Measurements from ENCODE around the gene NOVA2. TPM values are rescaled to one million over a fixed set of nuclear protein-coding genes. Genes with fewer than 3 reads are reported as not detected.

Gene NOVA2
- total RNA-seq, 3 donors from 2014 or later (not counting 1 experiment from before 2014, with no cell fraction given): not detected

DNA sequence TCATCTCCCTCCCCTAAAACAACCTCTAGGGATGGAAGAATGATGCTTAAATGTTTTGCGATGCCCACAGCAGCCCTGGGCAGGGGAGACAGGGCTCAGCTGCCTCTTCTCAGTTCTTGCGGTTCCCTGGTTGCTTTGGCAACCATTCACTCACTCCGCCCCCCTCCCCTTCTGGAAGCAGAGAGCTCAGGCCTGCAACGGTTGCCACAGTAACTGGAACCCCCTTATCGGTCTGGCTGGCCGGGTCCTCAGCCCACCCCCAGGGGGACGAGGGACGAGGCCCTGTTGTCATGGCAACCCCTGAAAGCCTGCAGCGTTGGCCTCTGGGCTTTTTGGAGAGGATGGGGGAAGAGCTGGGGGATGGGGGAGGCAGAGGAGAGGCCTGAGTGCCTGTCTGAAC lies 19.5 kb downstream of the NOVA2 start:
- ATAC-seq: no peak
- Mint-ChIP-seq H3K27me3 (ENCODE audit: low read depth in 2 of 2) (peaks cover 17 to 28% of the 10 kb centered on the region in 2 donors), H3K9me3 (no peaks in the 10 kb centered on the region), H3K36me3 (no peaks in the 10 kb centered on the region), H3K27ac (no peak overlapping the region), H3K4me1 (peaks cover 4 to 11% of the 10 kb centered on the region in 2 donors), H3K4me3 (no peak overlapping the region)
- Histone ChIP-seq H3K36me3 (ENCODE audit: control insufficient read depth, insufficient read depth, low read length) (no peaks in the 10 kb centered on the region), H3K27ac (ENCODE audit: low read length) (no peak overlapping the region), H3K27me3 (ENCODE audit: control insufficient read depth, insufficient read depth, low read length) (peaks cover 7% of the 10 kb centered on the region), H3K4me1 (ENCODE audit: control insufficient read depth, insufficient read depth, low read length) (peaks cover 10% of the 10 kb centered on the region), H3K9me3 (ENCODE audit: control insufficient read depth, insufficient read depth, low read length) (peaks cover 11% of the 10 kb centered on the region), H3K4me3 (ENCODE audit: low read length) (no peak overlapping the region)
- intact Hi-C loops (cut with micrococcal nuclease): no loop called here
- WGBS (ENCODE audit: insufficient coverage): 46% methylated on average over 9 of the region's 9 CpGs
- no peak for DNase-seq
- TF ChIP-seq CTCF (IDR thresholded peaks at IDR 0.05): no peak

DNA sequence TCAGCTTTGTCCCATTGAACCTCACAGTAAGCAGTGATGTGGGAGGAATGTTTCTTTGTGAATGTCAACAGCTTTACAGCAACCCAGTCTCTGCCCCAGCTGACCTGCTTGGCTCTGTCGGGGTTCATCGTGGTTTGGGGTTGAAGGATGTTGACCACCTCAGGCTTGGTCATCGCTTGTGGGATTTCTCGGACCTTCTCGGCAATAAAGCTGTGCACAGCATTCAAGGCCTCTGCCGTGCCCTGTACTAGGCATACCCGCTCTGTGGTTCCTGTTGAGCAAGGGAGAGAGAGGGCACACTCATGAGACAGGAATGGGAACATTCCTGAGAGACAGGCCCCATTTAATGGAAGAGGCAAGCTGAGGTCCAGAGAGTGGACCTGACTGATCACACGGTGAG lies 20.0 kb downstream of the NOVA2 start:
- H3K9me3 Mint-ChIP-seq: no peaks in the 10 kb centered on the region
- intact Hi-C loops (cut with micrococcal nuclease): no loop called here
- Histone ChIP-seq H3K27me3 (ENCODE audit: control insufficient read depth, insufficient read depth, low read length) (peaks cover 7% of the 10 kb centered on the region), H3K27ac (ENCODE audit: low read length) (no peak overlapping the region), H3K4me1 (ENCODE audit: control insufficient read depth, insufficient read depth, low read length) (peaks cover 10% of the 10 kb centered on the region), H3K4me3 (ENCODE audit: low read length) (no peak overlapping the region), H3K36me3 (ENCODE audit: control insufficient read depth, insufficient read depth, low read length) (no peaks in the 10 kb centered on the region), H3K9me3 (ENCODE audit: control insufficient read depth, insufficient read depth, low read length) (peaks cover 11% of the 10 kb centered on the region)
- 97% methylated on average over 8 of the region's 8 CpGs for WGBS (ENCODE audit: insufficient coverage)
- no peaks in the 10 kb centered on the region for H3K36me3 Mint-ChIP-seq
- peaks cover 17 to 23% of the 10 kb centered on the region in 2 donors for H3K27me3 Mint-ChIP-seq (ENCODE audit: low read depth in 2 of 2)
- no peak for TF ChIP-seq CTCF (IDR thresholded peaks at IDR 0.05)
- H3K27ac Mint-ChIP-seq: no peak overlapping the region
- ATAC-seq (no peak), DNase-seq (no peak)
- H3K4me1 Mint-ChIP-seq: peaks cover 4 to 11% of the 10 kb centered on the region in 2 donors
- H3K4me3 Mint-ChIP-seq: no peak overlapping the region

DNA sequence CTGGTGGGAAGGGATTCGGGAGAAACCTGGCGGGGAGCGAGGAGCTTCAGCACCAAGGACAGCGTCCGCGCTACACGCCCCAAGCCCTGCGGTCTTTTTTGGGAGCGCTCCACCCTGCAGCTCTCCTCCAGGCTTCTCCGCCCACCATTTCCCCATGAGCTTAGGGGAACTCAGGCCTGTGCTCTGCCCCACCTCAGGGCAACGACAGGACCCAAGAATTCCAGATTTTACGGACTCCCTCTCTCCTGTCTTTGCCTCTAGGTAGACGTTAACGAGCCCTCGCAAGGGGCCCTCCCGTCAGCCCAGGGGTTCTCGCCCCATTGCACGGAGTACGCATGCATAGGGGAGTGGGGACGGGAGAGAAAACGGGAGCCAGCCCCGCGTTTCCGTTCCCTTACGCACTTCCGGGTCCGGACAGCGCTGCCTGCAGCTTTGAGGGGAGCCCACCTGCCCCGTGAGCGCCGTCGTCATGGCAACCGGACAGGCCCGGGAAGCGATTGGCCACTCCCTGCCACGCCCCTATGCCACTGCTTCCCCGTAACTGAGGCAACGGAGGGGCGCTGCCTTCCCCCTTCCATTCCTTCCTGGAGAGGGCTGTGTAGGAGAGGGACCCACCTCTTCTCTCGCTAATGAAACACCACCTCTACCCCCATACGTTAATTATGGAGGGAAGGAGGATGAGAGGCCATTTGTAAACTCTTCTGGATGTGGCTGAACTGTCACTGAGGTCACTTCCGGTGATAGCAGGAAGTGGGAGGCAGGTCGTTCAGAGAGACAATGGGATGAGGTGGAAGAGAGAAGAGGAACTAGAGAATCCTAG lies 20.8 kb downstream of the NOVA2 start:
- no peak for TF ChIP-seq CTCF (IDR thresholded peaks at IDR 0.05)
- peak overlapping the region; percentile 21 for H3K4me3 ChIP-seq (ENCODE audit: low read length)
- H3K27ac ChIP-seq (ENCODE audit: low read length): no peak overlapping the region
- H3K27me3 ChIP-seq (ENCODE audit: control insufficient read depth, insufficient read depth, low read length): peaks cover 7% of the 10 kb centered on the region
- Mint-ChIP-seq H3K27me3 (ENCODE audit: low read depth in 2 of 2) (peaks cover 17 to 18% of the 10 kb centered on the region in 2 donors), H3K27ac (no peak overlapping the region), H3K4me3 (peak overlapping the region; percentile 70), H3K9me3 (no peaks in the 10 kb centered on the region), H3K4me1 (peaks cover 4 to 11% of the 10 kb centered on the region in 2 donors), H3K36me3 (no peaks in the 10 kb centered on the region)
- DNase-seq: peak; percentile 31 to 72
- peak in 2 of 3 donors; percentile 64 to 67 for ATAC-seq
- H3K36me3 ChIP-seq (ENCODE audit: control insufficient read depth, insufficient read depth, low read length): no peaks in the 10 kb centered on the region
- WGBS (ENCODE audit: insufficient coverage): 11% methylated on average over 39 of the region's 43 CpGs
- peaks cover 10% of the 10 kb centered on the region for H3K4me1 ChIP-seq (ENCODE audit: control insufficient read depth, insufficient read depth, low read length)
- peaks cover 11% of the 10 kb centered on the region for H3K9me3 ChIP-seq (ENCODE audit: control insufficient read depth, insufficient read depth, low read length)
- intact Hi-C loops (cut with micrococcal nuclease): no loop called here

Measured in natural killer cell (primary cell).